Upper lobe of left lung (tissue), 6 donors: ENCODE measurements around the gene COX6A2. TPM values are rescaled to one million over a fixed set of nuclear protein-coding genes. Genes with fewer than 3 reads are reported as not detected.

Experiments
- ATAC-seq, 2 donors: fragments of 200-7000 bp; cut with Tn5 transposase; one replicate each; pipeline ENCODE4 v1.9.1; 2022; ENCODE audit warnings: mild to moderate bottlenecking in 2 of 2, moderate library complexity in 2 of 2; ENCODE audit not compliant: low FRiP score in 2 of 2
- DNase-seq, 2 donors: peaks; one replicate each; pipeline ENCODE4 v3.0.0-alpha.2; 2019 to 2020
- H3K27ac ChIP-seq, 4 donors: fragments of 200-600 bp; sonication (generic); one replicate each; pipeline ENCODE4 v1.5.1; 2016 to 2019
- H3K27me3 ChIP-seq, 4 donors: fragments of 200-600 bp; sonication (generic); one replicate each; pipeline ENCODE4 v1.5.1; 2017 to 2019
- H3K36me3 ChIP-seq, 4 donors: fragments of 200-600 bp; sonication (generic); one replicate each; pipeline ENCODE4 v1.5.1; 2016 to 2019
- H3K4me1 ChIP-seq, 4 donors: fragments of 200-600 bp; sonication (generic); one replicate each; pipeline ENCODE4 v1.5.1; 2018 to 2019
- H3K4me3 ChIP-seq, 4 donors: fragments of 200-600 bp; sonication (generic); one replicate each; pipeline ENCODE4 v1.5.1; 2017 to 2019; ENCODE audit warnings: mild to moderate bottlenecking in 2 of 4, moderate library complexity in 1 of 4
- H3K9me3 ChIP-seq, 4 donors: fragments of 200-600 bp; sonication (generic); one replicate each; pipeline ENCODE4 v1.5.1; 2018 to 2019
- CTCF ChIP-seq, 6 experiments: fragments of 450-650 bp in 4 of 6; fragments of 200-600 bp in 2 of 6; sonication (generic) in 2 of 6; IDR thresholded peaks; one replicate each; pipeline ENCODE4 v1.5.1; 2016 to 2019; ENCODE audit warnings: antibody characterized with exemption in 6 of 6
- EP300 ChIP-seq, 4 donors: sonication (generic); formaldehyde crosslinking; IDR thresholded peaks; one replicate each; pipeline ENCODE4 v1.5.1; 2017; ENCODE audit warnings: antibody characterized with exemption in 4 of 4, control low read depth in 2 of 4
- POLR2A ChIP-seq, 4 donors: fragments of 450-650 bp; IDR thresholded peaks; one replicate each; pipeline ENCODE4 v1.5.1; 2016 to 2017; ENCODE audit warnings: antibody characterized with exemption in 4 of 4, mild to moderate bottlenecking in 2 of 4
- POLR2AphosphoS5 ChIP-seq, 2 donors: sonication (generic); formaldehyde crosslinking; IDR thresholded peaks; one replicate each; pipeline ENCODE4 v1.5.1; 2017; ENCODE audit warnings: antibody characterized with exemption in 2 of 2
- WGBS, 2 donors: methylation state at CpG; one replicate each; pipeline ENCODE4 v1.1.5; 2017 to 2018; 5-methylcytosine and 5-hydroxymethylcytosine counted together
- total RNA-seq, 6 donors: library from RNA; depleted of rRNA in 4 of 6; stranded (reverse); fragments of >200 nt in 4 of 6; gene quantifications; one replicate each; pipeline versions ENCODE4 v1.1.0 to v1.2.1, GENCODE V29; 2016 to 2021
- donor health status: DM: no; HTN: no; CAD: no; lungs with moderate emphysema.
- donor health status: DM: no; HTN: yes; CAD: no; lungs with severe emphysema.

The COX6A2 gene
- not detected for total RNA-seq

GRCh38 chr16:31428279-31428597 lies at the start of gene COX6A2:
TSS of gene COX6A2 (minus strand) at chr16:31428360. CDS start at chr16:31428325, 35 bp downstream.
- Histone ChIP-seq H3K4me1 (peaks cover 3 to 6% (median 5%) of the 10 kb centered on the region in 4 donors), H3K27me3 (no peaks in the 10 kb centered on the region), H3K9me3 (no peaks in the 10 kb centered on the region), H3K4me3 (peak within 1 kb of the TSS in 3 of 4 donors; percentile 32 to 47 (median 39)), H3K27ac (no peak within 1 kb of the TSS), H3K36me3 (no peaks in the 10 kb centered on the region)
- TF ChIP-seq POLR2AphosphoS5 (IDR thresholded peaks at IDR 0.05) (no peak), CTCF (IDR thresholded peaks at IDR 0.05) (no peak), POLR2A (IDR thresholded peaks at IDR 0.05) (no peak), EP300 (IDR thresholded peaks at IDR 0.05) (no peak)
- ATAC-seq (peak in 1 of 2 donors; percentile 17), DNase-seq (no peak)
- 29 to 65% methylated on average over 1 to 7 of the region's 7 CpGs for WGBS, 2 donors

- DNase-seq (peak; percentile 91), ATAC-seq (peak; percentile 44 to 83)
- no peaks in the 10 kb centered on the region for H3K9me3 ChIP-seq
- peaks cover 11 to 38% (median 22%) of the 10 kb centered on the region in 4 donors for H3K4me1 ChIP-seq
- H3K27me3 ChIP-seq: no peaks in the 10 kb centered on the region
- H3K36me3 ChIP-seq: peaks cover 0 to 50% (median 14%) of the 10 kb centered on the region in 4 donors
- H3K27ac ChIP-seq: peak overlapping the region; percentile 75 to 95 (median 84)
- TF ChIP-seq EP300 (IDR thresholded peaks at IDR 0.05): no peak
- peak in 2 of 4 donors; percentile 42 to 59 for TF ChIP-seq POLR2A (IDR thresholded peaks at IDR 0.05)
- TF ChIP-seq POLR2AphosphoS5 (IDR thresholded peaks at IDR 0.05): peak in 1 of 2 donors; percentile 8
- TF ChIP-seq CTCF (IDR thresholded peaks at IDR 0.05): peak in 5 of 6 experiments; percentile 16 to 70 (median 39)
- H3K4me3 ChIP-seq: peak overlapping the region; percentile 5 to 60 (median 51)
- 44 to 78% methylated on average over 40 to 58 of the region's 67 CpGs for WGBS, 2 donors
These were observed 49.4 kb upstream of the COX6A2 start for GRCh38 chr16:31477220-31478216.

- Histone ChIP-seq H3K36me3 (peaks cover 0 to 50% (median 14%) of the 10 kb centered on the region in 4 donors), H3K4me3 (peak overlapping the region; percentile 25 to 60 (median 51)), H3K4me1 (peaks cover 14 to 47% (median 31%) of the 10 kb centered on the region in 4 donors), H3K9me3 (no peaks in the 10 kb centered on the region), H3K27me3 (no peaks in the 10 kb centered on the region), H3K27ac (peak overlapping the region; percentile 75 to 95 (median 84))
- DNase-seq (peak; percentile 91 to 96), ATAC-seq (peak; percentile 76 to 82)
- 32 to 66% methylated on average over 41 to 54 of the region's 68 CpGs for WGBS, 2 donors
- TF ChIP-seq EP300 (IDR thresholded peaks at IDR 0.05) (no peak), POLR2AphosphoS5 (IDR thresholded peaks at IDR 0.05) (peak in 1 of 2 donors; percentile 84), POLR2A (IDR thresholded peaks at IDR 0.05) (peak in 1 of 4 donors; percentile 80), CTCF (IDR thresholded peaks at IDR 0.05) (no peak)
These were observed 48.4 kb upstream of the COX6A2 start for GRCh38 chr16:31476303-31477219.

- ATAC-seq: no peak
- WGBS, 2 donors: 79 to 82% methylated on average over 15 to 16 of the region's 26 CpGs
- Histone ChIP-seq H3K9me3 (no peaks in the 10 kb centered on the region), H3K27me3 (no peaks in the 10 kb centered on the region), H3K36me3 (peaks cover 0 to 50% (median 14%) of the 10 kb centered on the region in 4 donors), H3K4me1 (peaks cover 21 to 54% (median 37%) of the 10 kb centered on the region in 4 donors), H3K27ac (peak overlapping the region; percentile 8 to 95 (median 84)), H3K4me3 (peak overlapping the region in 3 of 4 donors; percentile 46 to 60 (median 56))
- peak; percentile 64 to 88 for DNase-seq
- TF ChIP-seq CTCF (IDR thresholded peaks at IDR 0.05) (no peak), POLR2A (IDR thresholded peaks at IDR 0.05) (no peak), POLR2AphosphoS5 (IDR thresholded peaks at IDR 0.05) (no peak), EP300 (IDR thresholded peaks at IDR 0.05) (no peak)
These were observed 47.8 kb upstream of the COX6A2 start for GRCh38 chr16:31475946-31476302.
